OCI-LY3 (cell line): ENCODE results near the gene NPLOC4.
"Not testable (repeated sequence)": the region's sequence is repeated elsewhere in the genome, so short reads cannot be mapped to it uniquely, and the experiment has no call there.

Experiments used
- CTCF ChIP-seq: fragments of 200-600, 300-600 bp; sonication (generic); IDR thresholded peaks from 2 replicates; pipeline ENCODE4 v1.5.1; 2014; ENCODE audit warnings: antibody characterized with exemption, low read length, low read depth
- EZH2phosphoT487 ChIP-seq: fragments of 200-600 bp; shearing (Covaris generic); IDR thresholded peaks from 2 replicates; pipeline ENCODE4 v1.6.1; 2018; ENCODE audit warnings: antibody characterized with exemption, mixed run types, low read depth

DNA sequence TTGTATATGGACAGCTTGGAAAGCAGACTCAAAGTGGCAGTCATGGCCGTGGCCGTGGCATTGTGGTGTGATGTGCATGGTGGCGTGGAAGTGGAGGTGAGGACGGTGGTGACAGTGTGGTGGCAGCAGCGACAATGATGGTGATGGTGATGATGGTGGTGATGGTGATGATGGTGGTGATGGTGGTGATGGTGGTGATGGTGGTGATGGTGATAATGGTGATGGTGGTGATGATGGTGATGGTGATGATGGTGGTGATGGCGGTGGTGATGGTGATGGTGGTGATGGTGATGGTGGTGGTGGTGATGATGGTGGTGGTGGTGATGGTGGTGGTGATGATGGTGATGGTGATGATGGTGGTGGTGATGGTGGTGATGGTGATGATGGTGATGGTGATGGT, 105.9 kb downstream of the NPLOC4 start:
- TF ChIP-seq CTCF, EZH2phosphoT487: not testable (repeated sequence)
